Measurements from ENCODE around the gene DSCAM.

Gene DSCAM

GRCh38 chr21:40765811-40766210 is 81.1 kb downstream of the DSCAM start:
- Mint-ChIP-seq H3K27ac (no peak overlapping the region), H3K9me3 (peaks cover 0 to 14% of the 10 kb centered on the region in 2 donors), H3K4me1 (no peaks in the 10 kb centered on the region), H3K27me3 (peaks cover 22% of the 10 kb centered on the region), H3K4me3 (no peak overlapping the region)
- ATAC-seq, result no peak
- no peak for DNase-seq

GRCh38 chr21:40760821-40761220 is 86.1 kb downstream of the DSCAM start:
- no peak for ATAC-seq
- Mint-ChIP-seq H3K27me3 (peaks cover 22% of the 10 kb centered on the region), H3K4me1 (no peaks in the 10 kb centered on the region), H3K27ac (no peak overlapping the region), H3K9me3 (peaks cover 0 to 17% of the 10 kb centered on the region in 2 donors), H3K4me3 (no peak overlapping the region)
- no peak for DNase-seq

GRCh38 chr21:40759061-40759460 is 87.9 kb downstream of the DSCAM start:
- Mint-ChIP-seq H3K9me3 (peaks cover 4 to 17% of the 10 kb centered on the region in 2 donors), H3K4me1 (no peaks in the 10 kb centered on the region), H3K27me3 (peaks cover 33% of the 10 kb centered on the region), H3K27ac (no peak overlapping the region), H3K4me3 (no peak overlapping the region)
- DNase-seq (no peak), ATAC-seq (no peak)

DNA sequence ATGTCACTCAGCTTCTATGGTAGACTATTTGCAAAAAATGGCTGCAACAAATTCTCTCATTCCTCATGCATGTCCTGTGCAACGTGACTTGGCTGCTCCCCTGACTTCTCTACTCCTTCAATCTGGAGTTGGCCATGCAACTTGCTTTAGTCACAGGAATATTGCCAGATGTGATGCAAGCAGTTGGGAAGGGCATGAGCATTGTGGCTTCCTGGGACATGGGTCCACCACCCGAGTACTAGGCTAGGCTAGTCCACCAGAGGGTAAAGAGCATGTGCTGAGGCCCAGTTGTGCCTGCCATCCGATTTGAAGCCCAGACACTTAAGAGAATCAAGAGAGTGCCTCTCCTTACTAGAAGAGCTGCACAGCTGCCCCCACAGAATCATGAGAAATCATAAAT is 89.6 kb downstream of the DSCAM start:
- H3K4me1 Mint-ChIP-seq, result no peaks in the 10 kb centered on the region
- H3K27ac Mint-ChIP-seq, result no peak overlapping the region
- no peak overlapping the region for H3K4me3 Mint-ChIP-seq
- peaks cover 4 to 17% of the 10 kb centered on the region in 2 donors for H3K9me3 Mint-ChIP-seq
- H3K27me3 Mint-ChIP-seq, result peaks cover 26% of the 10 kb centered on the region
- DNase-seq (no peak), ATAC-seq (no peak)

GRCh38 chr21:40754466-40754865 is 92.5 kb downstream of the DSCAM start:
- DNase-seq (no peak), ATAC-seq (no peak)
- Mint-ChIP-seq H3K27ac (no peak overlapping the region), H3K4me3 (no peak overlapping the region), H3K4me1 (no peaks in the 10 kb centered on the region), H3K27me3 (peaks cover 14% of the 10 kb centered on the region), H3K9me3 (peaks cover 0 to 4% of the 10 kb centered on the region in 2 donors)

- Mint-ChIP-seq H3K4me1 (no peaks in the 10 kb centered on the region), H3K27ac (no peak overlapping the region), H3K27me3 (peaks cover 14% of the 10 kb centered on the region), H3K9me3 (peaks cover 0 to 4% of the 10 kb centered on the region in 2 donors), H3K4me3 (no peak overlapping the region)
- DNase-seq (no peak), ATAC-seq (no peak)
These were observed 93.2 kb downstream of the DSCAM start for GRCh38 chr21:40753756-40754155.

DNA sequence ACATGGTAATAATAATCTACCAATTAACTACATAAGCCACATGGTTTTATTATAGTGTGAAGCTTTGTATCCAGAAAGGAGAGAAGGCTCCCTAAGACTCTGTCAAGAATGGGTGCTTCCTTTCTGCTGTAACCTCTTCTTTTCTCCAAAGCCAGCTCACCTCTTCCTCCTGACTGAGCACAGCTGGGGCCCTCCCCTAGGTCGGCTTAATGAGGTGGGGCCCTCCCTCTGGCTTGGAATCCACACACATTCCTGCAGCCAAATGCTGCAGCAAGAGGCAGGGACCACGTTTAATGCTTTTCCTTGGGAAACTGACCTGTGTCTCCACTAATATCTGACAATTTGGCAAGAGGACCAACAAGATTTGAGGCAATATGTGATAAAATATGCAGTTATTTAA is 94.8 kb downstream of the DSCAM start:
- Mint-ChIP-seq H3K4me3 (no peak overlapping the region), H3K9me3 (peaks cover 0 to 4% of the 10 kb centered on the region in 2 donors), H3K27ac (no peak overlapping the region), H3K4me1 (no peaks in the 10 kb centered on the region), H3K27me3 (peaks cover 14% of the 10 kb centered on the region)
- DNase-seq (no peak), ATAC-seq (no peak)

GRCh38 chr21:40751221-40751620 is 95.7 kb downstream of the DSCAM start:
- no peak overlapping the region for H3K27ac Mint-ChIP-seq
- peaks cover 0 to 4% of the 10 kb centered on the region in 2 donors for H3K9me3 Mint-ChIP-seq
- no peak for ATAC-seq
- no peak for DNase-seq
- H3K27me3 Mint-ChIP-seq, result peaks cover 14% of the 10 kb centered on the region
- no peaks in the 10 kb centered on the region for H3K4me1 Mint-ChIP-seq
- H3K4me3 Mint-ChIP-seq, result no peak overlapping the region

GRCh38 chr21:40736145-40736544 is 110.8 kb downstream of the DSCAM start:
- no peak for DNase-seq
- H3K27me3 Mint-ChIP-seq, result no peaks in the 10 kb centered on the region
- H3K4me3 Mint-ChIP-seq, result no peak overlapping the region
- no peaks in the 10 kb centered on the region for H3K4me1 Mint-ChIP-seq
- no peak overlapping the region for H3K27ac Mint-ChIP-seq
- H3K9me3 Mint-ChIP-seq, result peaks cover 0 to 3% of the 10 kb centered on the region in 2 donors
- ATAC-seq, result no peak

DNA sequence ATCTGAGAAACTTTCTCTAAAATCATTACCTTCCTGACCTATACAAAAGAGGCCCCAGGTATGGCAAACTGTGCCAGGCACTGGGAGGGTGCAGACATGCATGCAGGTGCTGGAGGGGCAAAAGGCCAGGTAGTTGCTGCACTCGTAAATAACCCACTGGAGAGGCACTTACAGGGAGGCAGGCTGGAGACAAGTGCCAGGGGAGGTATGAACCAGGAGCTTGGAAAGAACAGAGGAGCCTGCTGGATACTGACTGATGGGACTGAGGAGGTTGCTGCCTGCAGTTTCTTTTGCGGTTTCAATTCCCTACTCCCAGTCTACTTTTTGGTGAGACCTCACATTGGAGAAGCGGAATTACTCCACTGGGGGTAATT is 113.9 kb downstream of the DSCAM start:
- ATAC-seq (no peak), DNase-seq (no peak)
- no peaks in the 10 kb centered on the region for H3K4me1 Mint-ChIP-seq
- H3K4me3 Mint-ChIP-seq, result no peak overlapping the region
- peaks cover 2% of the 10 kb centered on the region in 2 donors for H3K9me3 Mint-ChIP-seq
- no peaks in the 10 kb centered on the region for H3K27me3 Mint-ChIP-seq
- H3K27ac Mint-ChIP-seq, result no peak overlapping the region

DNA sequence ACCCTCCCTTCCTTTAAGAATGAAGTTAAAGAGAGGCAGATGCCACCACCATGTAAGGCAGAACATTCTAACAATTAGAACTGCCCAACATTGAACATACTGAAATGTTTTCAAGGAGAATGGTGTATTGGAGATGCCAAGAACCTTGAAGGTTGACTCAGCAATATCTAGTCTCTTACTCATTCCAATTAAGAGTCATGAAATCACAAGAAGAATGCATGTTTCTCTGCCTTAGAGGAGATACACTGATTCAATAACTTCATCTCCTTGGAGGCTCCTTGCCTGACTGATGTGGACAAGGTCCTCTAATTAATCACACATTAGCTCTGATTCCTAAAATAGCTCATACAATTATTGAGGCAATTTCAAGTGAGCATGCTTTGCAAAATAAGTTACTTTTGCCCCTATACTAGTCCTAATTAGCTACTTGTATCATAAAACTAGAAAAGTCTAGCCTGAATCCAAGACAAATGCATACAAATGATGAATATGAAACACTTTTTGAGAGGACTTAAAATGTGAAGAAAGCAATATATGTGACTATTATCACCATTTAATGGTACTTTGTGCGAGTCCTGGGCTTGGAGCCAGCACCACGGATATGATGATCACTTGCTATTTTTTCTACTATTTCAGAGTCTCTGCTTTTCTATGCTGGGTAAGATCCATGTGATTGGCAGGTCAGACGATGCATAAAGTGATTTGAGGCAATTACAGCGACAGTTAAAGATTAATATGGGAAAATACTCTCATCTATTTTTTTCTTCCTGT is 114.5 kb downstream of the DSCAM start:
- ATAC-seq (no peak), DNase-seq (no peak)
- Mint-ChIP-seq H3K9me3 (peaks cover 6 to 7% of the 10 kb centered on the region in 2 donors), H3K27ac (no peak overlapping the region), H3K4me3 (no peak overlapping the region), H3K4me1 (no peaks in the 10 kb centered on the region), H3K27me3 (no peaks in the 10 kb centered on the region)

GRCh38 chr21:40731206-40731605 is 115.8 kb downstream of the DSCAM start:
- Mint-ChIP-seq H3K4me1 (no peaks in the 10 kb centered on the region), H3K27ac (no peak overlapping the region), H3K4me3 (no peak overlapping the region), H3K27me3 (no peaks in the 10 kb centered on the region), H3K9me3 (peaks cover 6 to 10% of the 10 kb centered on the region in 2 donors)
- ATAC-seq (no peak), DNase-seq (no peak)

DNA sequence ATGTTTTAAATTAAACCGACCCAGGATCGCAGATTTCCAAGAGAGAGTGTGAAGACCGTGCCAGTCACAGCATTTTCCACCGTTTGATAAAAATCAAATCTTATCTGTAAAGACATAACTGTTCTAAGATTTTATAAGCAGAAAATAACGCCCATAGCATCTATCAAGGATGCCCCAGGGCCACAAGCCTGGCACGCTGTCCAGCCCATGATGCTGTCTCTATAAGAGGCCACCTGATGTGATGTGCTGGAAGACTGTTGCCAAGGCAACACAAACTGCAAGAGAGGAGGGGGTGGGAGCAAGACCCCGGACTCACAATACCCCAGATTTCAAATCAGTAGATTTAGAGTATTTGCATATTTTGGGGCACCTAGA is 116.5 kb downstream of the DSCAM start:
- ATAC-seq (no peak), DNase-seq (no peak)
- Mint-ChIP-seq H3K4me1 (no peaks in the 10 kb centered on the region), H3K27ac (no peak overlapping the region), H3K27me3 (no peaks in the 10 kb centered on the region), H3K4me3 (no peak overlapping the region), H3K9me3 (peaks cover 6 to 10% of the 10 kb centered on the region in 2 donors)

DNA sequence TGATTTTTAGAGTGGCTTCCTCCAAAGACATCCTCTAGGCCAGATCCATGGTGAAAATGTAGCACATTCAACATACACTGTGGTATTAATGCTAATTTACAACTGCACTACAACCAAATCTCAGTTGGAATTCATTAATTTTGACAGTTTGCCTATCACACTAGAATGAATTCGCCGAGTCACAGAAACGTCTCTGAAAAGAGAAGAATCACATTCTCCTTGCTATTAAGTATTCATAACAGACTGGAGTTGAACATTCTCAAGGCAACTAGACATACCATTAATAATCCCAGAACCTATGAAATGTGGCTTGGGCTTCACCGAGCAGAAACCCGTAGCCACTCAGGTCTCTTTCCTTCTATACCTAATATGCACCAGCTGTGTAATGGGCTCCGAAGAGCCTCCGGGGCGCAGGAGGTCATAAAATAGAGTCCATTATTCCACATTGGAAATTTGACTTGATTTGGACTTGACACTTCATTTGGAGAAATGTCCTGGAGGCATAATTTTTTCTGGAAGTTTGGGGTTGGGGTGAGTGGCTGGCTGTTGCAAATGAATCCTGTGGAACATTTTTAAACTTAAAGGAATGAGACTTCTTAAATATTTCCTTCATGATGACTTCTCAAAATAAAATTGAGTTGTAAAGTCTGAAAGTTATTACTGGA is 117.1 kb downstream of the DSCAM start:
- Mint-ChIP-seq H3K27me3 (no peaks in the 10 kb centered on the region), H3K4me3 (no peak overlapping the region), H3K4me1 (no peaks in the 10 kb centered on the region), H3K9me3 (peaks cover 6 to 10% of the 10 kb centered on the region in 2 donors), H3K27ac (no peak overlapping the region)
- ATAC-seq (no peak), DNase-seq (no peak)

GRCh38 chr21:40723966-40724365 is 123.0 kb downstream of the DSCAM start:
- Mint-ChIP-seq H3K27ac (no peak overlapping the region), H3K4me3 (no peak overlapping the region), H3K9me3 (peaks cover 15 to 19% of the 10 kb centered on the region in 2 donors), H3K27me3 (no peaks in the 10 kb centered on the region), H3K4me1 (no peaks in the 10 kb centered on the region)
- no peak for ATAC-seq
- DNase-seq, result no peak

DNA sequence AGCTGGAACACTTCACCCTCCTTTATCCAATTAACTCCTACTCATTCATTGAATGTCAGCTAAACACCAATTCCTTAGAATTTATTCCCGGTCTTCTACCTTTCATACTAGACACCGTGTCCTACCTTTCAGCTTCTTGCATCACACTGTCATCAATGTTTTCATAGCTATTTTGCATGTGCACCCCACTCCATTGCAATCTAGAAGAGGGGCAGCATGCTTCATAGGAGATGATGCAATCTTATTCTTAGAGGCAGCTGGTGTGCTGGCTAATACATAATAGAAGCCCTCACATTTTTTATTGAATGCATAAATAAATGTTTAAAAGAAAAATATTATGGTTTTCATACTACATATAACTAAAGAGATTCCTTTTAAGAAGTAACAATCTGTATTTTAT is 123.6 kb downstream of the DSCAM start:
- Mint-ChIP-seq H3K27ac (no peak overlapping the region), H3K27me3 (no peaks in the 10 kb centered on the region), H3K9me3 (peaks cover 19% of the 10 kb centered on the region in 2 donors), H3K4me3 (no peak overlapping the region), H3K4me1 (no peaks in the 10 kb centered on the region)
- ATAC-seq, result no peak
- no peak for DNase-seq
